ENCODE results near the gene BATF.

The BATF gene

GRCh38 chr14:75519394-75519793, 2.9 kb upstream of the BATF start:
- no peak for TF ChIP-seq POLR2AphosphoS5 (IDR thresholded peaks at IDR 0.05; ENCODE audit: low read depth)
- no peak for TF ChIP-seq REST (IDR thresholded peaks at IDR 0.05; ENCODE audit: insufficient replicate concordance, low read depth)
- TF ChIP-seq, protein P1, sequence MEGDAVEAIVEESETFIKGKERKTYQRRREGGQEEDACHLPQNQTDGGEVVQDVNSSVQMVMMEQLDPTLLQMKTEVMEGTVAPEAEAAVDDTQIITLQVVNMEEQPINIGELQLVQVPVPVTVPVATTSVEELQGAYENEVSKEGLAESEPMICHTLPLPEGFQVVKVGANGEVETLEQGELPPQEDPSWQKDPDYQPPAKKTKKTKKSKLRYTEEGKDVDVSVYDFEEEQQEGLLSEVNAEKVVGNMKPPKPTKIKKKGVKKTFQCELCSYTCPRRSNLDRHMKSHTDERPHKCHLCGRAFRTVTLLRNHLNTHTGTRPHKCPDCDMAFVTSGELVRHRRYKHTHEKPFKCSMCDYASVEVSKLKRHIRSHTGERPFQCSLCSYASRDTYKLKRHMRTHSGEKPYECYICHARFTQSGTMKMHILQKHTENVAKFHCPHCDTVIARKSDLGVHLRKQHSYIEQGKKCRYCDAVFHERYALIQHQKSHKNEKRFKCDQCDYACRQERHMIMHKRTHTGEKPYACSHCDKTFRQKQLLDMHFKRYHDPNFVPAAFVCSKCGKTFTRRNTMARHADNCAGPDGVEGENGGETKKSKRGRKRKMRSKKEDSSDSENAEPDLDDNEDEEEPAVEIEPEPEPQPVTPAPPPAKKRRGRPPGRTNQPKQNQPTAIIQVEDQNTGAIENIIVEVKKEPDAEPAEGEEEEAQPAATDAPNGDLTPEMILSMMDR (IDR thresholded peaks at IDR 0.05; ENCODE audit: insufficient read depth, low read length), result no peak
- TF ChIP-seq GABPA (IDR thresholded peaks at IDR 0.05; ENCODE audit: low read depth), result no peak
- TF ChIP-seq SPI1 (IDR thresholded peaks at IDR 0.05; ENCODE audit: borderline replicate concordance, low read depth), result no peak
- Histone ChIP-seq H3K27ac (replicated peaks) (no peak overlapping the region), H3K27me3 (ENCODE audit: insufficient read depth, poor library complexity, severe bottlenecking) (no peaks in the 10 kb centered on the region), H3K4me3 (replicated peaks; ENCODE audit: insufficient read depth, low read length) (no peak overlapping the region)
- DNase-seq (ENCODE audit: low read depth in 1 of 2, low spot score in 1 of 2), result no peak

- H3K27me3 ChIP-seq (ENCODE audit: insufficient read depth, poor library complexity, severe bottlenecking), result no peaks in the 10 kb centered on the region
- no peak for TF ChIP-seq GABPA (IDR thresholded peaks at IDR 0.05; ENCODE audit: low read depth)
- TF ChIP-seq POLR2AphosphoS5 (IDR thresholded peaks at IDR 0.05; ENCODE audit: low read depth), result no peak
- TF ChIP-seq REST (IDR thresholded peaks at IDR 0.05; ENCODE audit: insufficient replicate concordance, low read depth), result no peak
- no peak for TF ChIP-seq SPI1 (IDR thresholded peaks at IDR 0.05; ENCODE audit: borderline replicate concordance, low read depth)
- TF ChIP-seq, protein P1 (IDR thresholded peaks at IDR 0.05; ENCODE audit: insufficient read depth, low read length), result no peak
- DNase-seq (ENCODE audit: low read depth in 1 of 2, low spot score in 1 of 2), result no peak
- no peak overlapping the region for H3K27ac ChIP-seq (replicated peaks)
- H3K4me3 ChIP-seq (replicated peaks; ENCODE audit: insufficient read depth, low read length), result no peak overlapping the region
Observed at GRCh38 chr14:75519826-75520728, 2.2 kb upstream of the BATF start.

DNA sequence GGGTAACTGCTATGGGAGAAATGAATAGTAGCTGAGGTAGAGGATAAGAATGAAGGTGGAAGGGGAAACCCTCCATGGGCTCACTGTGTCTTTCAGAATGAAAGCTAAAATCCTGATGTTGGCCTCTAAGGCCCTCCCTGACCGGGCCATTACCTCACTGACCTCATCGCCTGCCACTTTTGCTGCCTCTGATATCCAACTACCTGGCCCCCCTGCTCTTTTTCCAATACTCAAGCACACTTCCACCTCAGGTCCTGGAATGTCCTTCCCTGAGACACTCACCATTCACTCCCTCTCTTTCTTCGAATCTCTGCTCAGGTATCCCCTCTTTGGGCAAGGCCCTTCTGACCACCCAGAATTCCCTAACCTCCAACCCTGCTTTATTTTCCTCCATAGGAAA, 1.4 kb upstream of the BATF start:
- H3K27me3 ChIP-seq (ENCODE audit: insufficient read depth, poor library complexity, severe bottlenecking), result no peaks in the 10 kb centered on the region
- no peak overlapping the region for H3K27ac ChIP-seq (replicated peaks)
- H3K4me3 ChIP-seq (replicated peaks; ENCODE audit: insufficient read depth, low read length), result no peak overlapping the region
- DNase-seq (ENCODE audit: low read depth in 1 of 2, low spot score in 1 of 2), result no peak
- TF ChIP-seq GABPA (IDR thresholded peaks at IDR 0.05; ENCODE audit: low read depth) (no peak), SPI1 (IDR thresholded peaks at IDR 0.05; ENCODE audit: borderline replicate concordance, low read depth) (no peak), POLR2AphosphoS5 (IDR thresholded peaks at IDR 0.05; ENCODE audit: low read depth) (no peak), REST (IDR thresholded peaks at IDR 0.05; ENCODE audit: insufficient replicate concordance, low read depth) (no peak)
- TF ChIP-seq, protein P1 (IDR thresholded peaks at IDR 0.05; ENCODE audit: insufficient read depth, low read length), result no peak

All from HL-60 (cell line).